Activated CD4-positive, CD25-positive, alpha-beta regulatory T cell treated with anti-CD3 and anti-CD28 coated beads, Interleukin-2, amount 50 U/mL, for 72 hours (primary cell): ENCODE data around the gene CXCL8.
"Not testable (repeated sequence)": the region's sequence is repeated elsewhere in the genome, so short reads cannot be mapped to it uniquely, and the experiment has no call there.

Source experiments
- DNase-seq: peaks from one replicate; pipeline ENCODE4 v3.0.0; 2021

The CXCL8 gene

DNA sequence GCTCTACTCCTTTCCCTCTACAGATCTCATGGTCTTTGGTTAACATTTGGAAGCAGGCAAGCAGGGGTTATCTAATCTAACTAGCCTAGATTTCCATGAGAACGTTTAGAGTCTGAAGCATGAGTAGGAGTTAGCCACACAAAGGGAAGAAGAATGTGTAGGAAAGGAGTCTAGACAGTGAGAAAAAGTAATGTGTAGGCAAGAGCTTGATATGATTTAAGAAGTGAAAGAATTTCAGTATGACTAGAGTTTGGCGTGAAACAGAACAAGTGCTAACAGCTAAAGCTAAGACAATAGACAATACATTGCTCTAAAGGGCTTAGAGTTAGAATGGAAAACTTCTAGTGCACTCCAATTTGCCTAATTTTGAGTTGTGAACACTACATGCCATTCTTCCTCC is 10.8 kb downstream of the CXCL8 start:
- DNase-seq = no peak

DNA sequence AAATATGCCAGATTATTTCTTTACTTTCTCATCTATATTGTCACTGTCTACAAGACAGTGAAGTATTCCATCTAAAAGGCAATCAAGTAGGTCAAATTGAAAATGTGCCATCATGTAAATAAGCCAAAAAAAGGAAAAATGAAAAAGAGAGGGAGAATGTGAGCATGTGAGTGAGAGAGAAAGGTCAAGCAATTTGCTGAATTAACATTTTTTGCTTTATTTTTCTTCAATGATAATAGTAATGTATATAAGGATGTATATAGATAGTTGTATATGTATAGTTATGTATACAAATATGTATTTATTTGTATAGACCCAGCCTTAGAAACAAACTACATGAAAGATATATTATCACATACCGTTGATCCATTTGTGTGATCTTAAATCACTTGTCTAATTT is 11.5 kb downstream of the CXCL8 start:
- DNase-seq = no peak

- DNase-seq = no peak
Observed at GRCh38 chr4:73752424-73752823, 12.1 kb downstream of the CXCL8 start.

- no peak for DNase-seq
Observed at GRCh38 chr4:73753215-73753614, 12.8 kb downstream of the CXCL8 start.

DNA sequence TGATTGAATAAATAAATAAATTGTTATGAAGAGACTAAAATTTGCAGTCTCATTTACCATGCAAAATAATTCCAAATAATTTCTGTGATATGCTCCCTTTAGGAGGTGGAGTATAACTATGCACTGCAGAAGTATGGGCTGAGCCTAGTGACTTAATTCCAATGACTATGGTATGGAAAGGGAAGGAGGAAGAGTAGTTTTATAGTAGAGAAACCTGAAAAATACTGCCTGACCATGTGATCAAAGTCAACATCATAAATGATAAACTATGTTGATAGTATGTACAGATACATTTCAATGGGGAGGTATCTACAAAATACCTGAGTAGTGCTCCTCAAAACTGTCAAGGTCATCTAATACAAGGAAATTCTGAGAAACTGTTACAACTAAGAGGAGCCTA is 14.6 kb downstream of the CXCL8 start:
- no peak for DNase-seq

- no peak for DNase-seq
Observed at GRCh38 chr4:73759357-73759756, 19.0 kb downstream of the CXCL8 start.

DNA sequence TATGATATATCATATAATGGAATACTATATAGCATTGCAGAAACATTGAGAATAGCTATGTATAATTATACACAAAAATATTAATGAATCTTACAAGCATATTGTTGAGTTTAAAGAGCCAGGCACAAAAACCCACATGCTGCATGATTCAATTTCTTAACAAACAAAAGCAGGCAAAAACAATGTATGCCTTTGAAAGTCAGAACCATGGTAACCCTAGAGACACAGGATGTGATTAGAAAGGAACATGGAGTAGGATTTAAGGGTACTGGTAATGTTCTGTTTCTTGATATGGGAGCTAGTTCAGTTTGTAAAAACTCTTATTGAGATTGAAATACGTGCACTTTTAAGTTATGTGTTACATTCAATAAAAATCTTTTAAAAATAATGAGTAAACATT is 21.5 kb downstream of the CXCL8 start:
- DNase-seq = no peak

- DNase-seq = no peak
Observed at GRCh38 chr4:73762409-73762808, 22.0 kb downstream of the CXCL8 start.

- DNase-seq = no peak
Observed at GRCh38 chr4:73763877-73764276, 23.5 kb downstream of the CXCL8 start.

DNA sequence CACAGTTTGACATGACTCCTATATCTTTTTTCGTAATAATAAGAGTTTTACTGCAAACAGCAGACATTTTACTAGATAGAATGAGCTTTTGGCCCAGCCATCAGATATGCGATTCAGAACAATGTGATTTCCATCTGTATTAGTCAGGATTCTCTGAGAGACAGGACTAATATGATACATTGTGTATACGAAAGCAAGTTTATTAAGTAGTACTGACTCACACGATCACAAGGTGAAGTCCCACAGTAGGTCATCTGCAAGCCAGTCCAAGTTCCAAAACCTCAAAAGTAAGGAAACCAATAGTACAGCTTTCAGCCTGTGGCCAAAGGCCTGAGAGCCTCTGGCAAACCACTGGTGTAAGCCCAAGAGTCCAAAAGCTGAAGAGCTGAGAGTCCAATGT is 24.1 kb downstream of the CXCL8 start:
- no peak for DNase-seq

DNA sequence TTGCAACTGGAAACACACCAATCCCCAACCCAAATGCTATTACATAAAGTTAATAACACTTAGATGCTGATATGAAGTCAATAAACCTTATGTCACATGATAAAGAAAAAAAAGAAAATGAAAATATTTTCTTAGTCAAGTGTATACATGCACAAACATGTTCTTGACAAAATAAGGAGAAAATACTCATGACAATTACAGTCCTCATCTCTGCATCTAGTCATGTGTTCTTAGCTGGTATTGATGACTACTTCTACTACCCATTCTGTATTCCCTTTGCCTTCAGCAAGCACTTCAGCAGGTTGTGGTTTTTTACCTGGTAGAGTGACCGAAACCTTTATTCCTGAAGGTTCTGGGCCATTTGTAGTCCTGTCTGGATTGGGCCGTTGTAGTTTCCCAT is 24.9 kb downstream of the CXCL8 start:
- no peak for DNase-seq

- no peak for DNase-seq
Observed at GRCh38 chr4:73770917-73771316, 30.5 kb downstream of the CXCL8 start.

- no peak for DNase-seq
Observed at GRCh38 chr4:73772363-73772762, 32.0 kb downstream of the CXCL8 start.

GRCh38 chr4:73774406-73774805 is 34.0 kb downstream of the CXCL8 start:
- DNase-seq = not testable (repeated sequence)

- DNase-seq = no peak
Observed at GRCh38 chr4:73776321-73776729, 36.0 kb downstream of the CXCL8 start.

DNA sequence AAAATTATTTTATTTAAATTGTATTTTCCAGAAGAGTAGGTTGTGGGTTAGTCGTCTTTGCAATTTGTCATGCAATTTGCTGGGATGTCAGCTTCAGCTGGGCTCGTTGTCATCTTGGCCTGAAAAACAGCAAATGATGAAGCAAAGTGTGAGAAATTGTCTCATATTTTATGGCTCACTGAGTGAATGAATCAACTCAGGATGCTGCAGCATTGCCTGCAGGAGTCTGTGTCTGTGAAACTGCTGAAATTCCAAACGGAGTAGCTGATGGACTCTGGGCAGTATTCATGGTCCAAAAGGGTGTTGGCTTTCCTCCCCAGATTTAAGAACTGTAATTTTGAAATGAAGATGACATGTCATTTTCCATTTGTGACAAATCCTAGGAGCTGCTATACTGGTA is 37.2 kb downstream of the CXCL8 start:
- DNase-seq = no peak

- DNase-seq = no peak
Observed at GRCh38 chr4:73780243-73780642, 39.9 kb downstream of the CXCL8 start.

GRCh38 chr4:73780834-73781233 is 40.5 kb downstream of the CXCL8 start:
- DNase-seq = no peak

DNA sequence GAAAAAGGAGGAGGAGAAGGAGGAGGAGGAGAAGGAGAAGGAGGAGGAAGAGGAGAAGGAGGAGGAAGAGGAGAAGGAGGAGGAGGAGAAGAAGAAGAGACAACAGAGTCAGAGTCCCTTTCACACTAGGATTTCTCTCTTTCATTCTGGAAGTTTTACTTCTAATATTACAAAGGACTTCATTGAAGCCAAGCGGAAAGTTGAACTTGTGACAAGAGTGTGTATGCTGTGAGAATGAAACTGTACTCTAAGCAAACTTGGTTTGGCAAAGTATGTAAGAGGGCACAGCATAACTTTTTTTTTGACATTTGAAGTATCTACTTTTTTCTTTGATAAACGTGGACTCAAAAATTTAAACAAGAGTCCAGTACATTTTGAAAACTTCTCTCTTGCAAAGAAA is 48.0 kb downstream of the CXCL8 start:
- no peak for DNase-seq
